DOHH2 (cell line): Measurements from ENCODE around the gene DAGLA.

Source experiments
- H3F3A ChIP-seq: fragments of 200-600 bp; sonication (generic), shearing (Covaris generic); 2 replicates; pipeline ENCODE4 v1.6.0; 2016; ENCODE audit warnings: antibody characterized with exemption, mild to moderate bottlenecking; ENCODE audit not compliant: control insufficient read depth, insufficient read depth
- H3K27ac ChIP-seq: fragments of 200-600 bp; sonication (generic); 2 replicates; pipeline ENCODE4 v1.5.1; 2014; ENCODE audit warnings: low read depth, mild to moderate bottlenecking, low read length, moderate library complexity
- H3K27me3 ChIP-seq: fragments of 200-600 bp; sonication (generic); 2 replicates; pipeline ENCODE4 v1.6.1; 2014; ENCODE audit warnings: mild to moderate bottlenecking, low read length, mixed read lengths; ENCODE audit not compliant: control insufficient read depth
- H3K36me3 ChIP-seq: fragments of 200-600 bp; sonication (generic); 2 replicates; pipeline ENCODE4 v1.6.1; 2014; ENCODE audit warnings: mild to moderate bottlenecking, low read length, moderate library complexity, mixed read lengths; ENCODE audit not compliant: control insufficient read depth
- H3K4me1 ChIP-seq: fragments of 200-600 bp; sonication (generic); 2 replicates; pipeline ENCODE4 v1.6.1; 2014; ENCODE audit warnings: mild to moderate bottlenecking, low read length, mixed read lengths; ENCODE audit not compliant: control insufficient read depth
- H3K4me2 ChIP-seq: fragments of 200-600 bp; sonication (generic); 2 replicates; pipeline ENCODE4 v1.6.0; 2014; ENCODE audit warnings: mild to moderate bottlenecking, low read length, moderate library complexity
- H3K4me3 ChIP-seq: fragments of 200-600 bp; sonication (generic); 2 replicates; pipeline ENCODE4 v1.5.1; 2014; ENCODE audit warnings: mild to moderate bottlenecking, low read length, mixed read lengths
- H3K79me2 ChIP-seq: fragments of 200-600 bp; sonication (generic); 2 replicates; pipeline ENCODE4 v1.6.1; 2014; ENCODE audit warnings: mild to moderate bottlenecking, low read length, mixed read lengths; ENCODE audit not compliant: control insufficient read depth
- H3K9me2 ChIP-seq: fragments of 200-600 bp; sonication (generic); replicated peaks from 2 replicates; pipeline ENCODE4 v1.6.1; 2014; ENCODE audit warnings: mild to moderate bottlenecking, low read length, mixed read lengths; ENCODE audit not compliant: control insufficient read depth
- H3K9me3 ChIP-seq: fragments of 200-600 bp; sonication (generic); 2 replicates; pipeline ENCODE4 v1.6.1; 2014; ENCODE audit warnings: antibody characterized with exemption, low read length, mixed read lengths; ENCODE audit not compliant: control insufficient read depth, insufficient read depth
- H4K20me1 ChIP-seq: fragments of 200-600 bp; sonication (generic); 2 replicates; pipeline ENCODE4 v1.6.0; 2014; ENCODE audit warnings: low read depth, mild to moderate bottlenecking, antibody characterized with exemption, low read length, moderate library complexity; ENCODE audit not compliant: control insufficient read depth, insufficient read depth
- CTCF ChIP-seq: fragments of 200-600 bp; sonication (generic); IDR thresholded peaks from one replicate; pipeline ENCODE4 v1.5.1; 2014; ENCODE audit warnings: antibody characterized with exemption, mild to moderate bottlenecking, low read depth, low read length; ENCODE audit not compliant: poor library complexity, severe bottlenecking
- EZH2phosphoT487 ChIP-seq: fragments of 200-600 bp; sonication (generic); IDR thresholded peaks from 2 replicates; pipeline ENCODE4 v1.6.1; 2017; ENCODE audit warnings: borderline replicate concordance, mild to moderate bottlenecking, antibody characterized with exemption, low read length, moderate library complexity, mixed read lengths

The DAGLA gene

DNA sequence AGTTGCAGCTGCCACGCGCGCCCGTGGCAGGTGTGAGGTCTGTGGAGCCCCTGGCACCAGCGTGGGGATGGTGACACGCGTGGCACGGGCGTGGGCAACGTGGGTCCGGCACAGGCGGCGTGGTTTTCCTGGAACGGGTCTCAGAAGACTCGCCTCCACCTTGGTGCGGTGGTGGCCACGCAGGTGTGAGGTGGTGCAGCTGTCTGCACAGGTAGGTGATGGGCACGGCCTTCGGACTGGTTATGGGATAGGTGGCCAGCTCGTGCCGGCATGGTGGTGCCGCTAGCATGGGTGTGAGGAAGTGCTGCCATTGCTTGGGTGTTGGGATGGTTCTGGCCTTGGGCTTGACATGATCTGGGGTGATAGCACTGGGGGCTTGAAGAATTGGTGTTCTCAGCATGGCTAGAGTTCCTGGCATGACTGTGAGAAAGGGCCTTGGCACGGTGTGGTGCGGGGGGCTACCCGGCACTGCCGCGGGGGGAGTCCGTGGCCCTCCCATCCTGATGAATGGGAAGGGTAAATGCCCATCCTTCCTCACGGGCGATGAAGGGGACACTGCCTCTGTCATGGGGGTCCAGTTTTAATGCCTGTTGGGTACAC is 531 bp downstream of the DAGLA start:
- H3K4me3 ChIP-seq: no peak overlapping the region

GRCh38 chr11:61682093-61682732 is 2.0 kb downstream of the DAGLA start:
- Histone ChIP-seq H4K20me1 (no peaks in the 10 kb centered on the region; the same call in 1 of the 2 replicates), H3K27me3 (peaks cover 29% of the 10 kb centered on the region), H3K27ac (no peak overlapping the region), H3K36me3 (no peaks in the 10 kb centered on the region), H3K4me1 (no peaks in the 10 kb centered on the region), H3K9me2 (no peaks in the 10 kb centered on the region), H3K9me3 (no peaks in the 10 kb centered on the region), H3F3A (no peaks in the 10 kb centered on the region), H3K4me2 (no peak overlapping the region), H3K79me2 (no peaks in the 10 kb centered on the region), H3K4me3 (no peak overlapping the region)
- no peak for TF ChIP-seq EZH2phosphoT487
- TF ChIP-seq CTCF: no peak

More for the DNA sequence above, 531 bp downstream of the DAGLA start:
- TF ChIP-seq EZH2phosphoT487: no peak
- TF ChIP-seq CTCF: no peak
- H3K9me2 ChIP-seq: no peaks in the 10 kb centered on the region
- no peaks in the 10 kb centered on the region; the same call in 1 of the 2 replicates for H4K20me1 ChIP-seq
- no peak overlapping the region for H3K27ac ChIP-seq
- H3K4me1 ChIP-seq: no peaks in the 10 kb centered on the region
- H3K79me2 ChIP-seq: no peaks in the 10 kb centered on the region
- no peaks in the 10 kb centered on the region for H3K36me3 ChIP-seq
- no peaks in the 10 kb centered on the region for H3F3A ChIP-seq
- no peaks in the 10 kb centered on the region for H3K9me3 ChIP-seq
- H3K4me2 ChIP-seq: no peak overlapping the region
- peaks cover 23% of the 10 kb centered on the region for H3K27me3 ChIP-seq

DNA sequence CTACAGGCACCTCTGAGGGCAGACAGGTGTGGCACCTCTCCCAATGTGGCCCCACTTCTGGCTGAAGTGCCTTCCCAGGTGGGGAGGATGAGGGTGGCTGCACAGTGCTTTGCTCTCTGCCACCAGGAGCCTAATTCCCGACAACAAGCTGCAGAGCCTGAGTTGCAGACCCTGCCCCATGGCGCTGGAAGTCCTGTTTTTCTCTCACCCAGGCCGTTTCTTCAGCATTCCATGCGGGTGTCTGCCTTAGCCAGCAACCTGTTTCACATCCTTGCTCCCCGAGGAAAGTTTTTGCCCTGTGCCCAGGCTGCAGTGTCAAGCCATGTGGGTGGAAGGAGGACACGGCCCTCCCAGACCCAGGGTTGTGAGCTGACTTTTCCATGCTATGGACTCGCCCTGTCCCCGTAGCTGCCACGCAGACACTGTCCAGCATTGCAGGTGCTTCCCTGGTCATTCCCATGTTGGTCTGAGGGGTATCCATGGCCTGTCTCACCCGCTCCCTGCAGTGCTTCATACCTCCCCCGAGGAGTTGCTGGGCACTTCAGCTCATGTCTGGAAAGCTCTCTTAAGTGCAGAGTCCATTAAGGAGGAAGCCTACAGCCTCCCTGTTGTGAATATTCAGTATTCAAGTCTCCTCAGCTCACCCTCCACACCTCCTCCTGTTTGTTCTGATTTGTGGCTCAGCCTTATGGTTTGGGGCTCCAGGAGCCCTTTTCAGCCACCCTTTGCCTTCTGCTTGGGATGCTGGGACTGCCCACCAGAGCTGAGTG is 2.9 kb downstream of the DAGLA start:
- H3K9me3 ChIP-seq: no peaks in the 10 kb centered on the region
- no peaks in the 10 kb centered on the region for H3K36me3 ChIP-seq
- no peaks in the 10 kb centered on the region; the same call in 1 of the 2 replicates for H4K20me1 ChIP-seq
- TF ChIP-seq EZH2phosphoT487 (no peak), CTCF (no peak)
- H3K27me3 ChIP-seq: peaks cover 29% of the 10 kb centered on the region
- H3K27ac ChIP-seq: no peak overlapping the region
- H3K9me2 ChIP-seq: no peaks in the 10 kb centered on the region
- no peak overlapping the region for H3K4me3 ChIP-seq
- no peaks in the 10 kb centered on the region for H3K79me2 ChIP-seq
- H3F3A ChIP-seq: no peaks in the 10 kb centered on the region
- no peak overlapping the region for H3K4me2 ChIP-seq
- H3K4me1 ChIP-seq: no peaks in the 10 kb centered on the region
